Pancreas (tissue), 10 donors: ENCODE data around the gene SORCS2. TPM values are rescaled to one million over a fixed set of nuclear protein-coding genes. Genes with fewer than 3 reads are reported as not detected.

ENCODE experiments used
- ATAC-seq, 4 donors: fragments of 200-7000 bp; cut with Tn5 transposase; one replicate each; pipeline versions ENCODE4 v1.8.0 to v1.9.1; 2020; ENCODE audit warnings: mild to moderate bottlenecking in 4 of 4, moderate library complexity in 4 of 4
- DNase-seq, 6 donors: peaks; one replicate each; pipeline ENCODE4 v3.0.0-alpha.2; 2020
- FAIRE-seq: peaks from 2 replicates; lab custom pipeline; 2012; peaks lifted over from hg19 to GRCh38; lab: Jason Lieb, UNC
- H3K27ac ChIP-seq, 4 donors: fragments of 200-600 bp; sonication (generic); 1 replicate in 3 of 4; 2 replicates in 1 of 4; pipeline versions ENCODE4 v1.5.0 to v1.8.0; 2020
- H3K27me3 ChIP-seq, 4 donors: fragments of 200-600 bp; one replicate each; pipeline ENCODE4 v1.8.0; 2021
- H3K36me3 ChIP-seq, 3 donors: fragments of 200-600 bp; sonication (generic) in 1 of 3; one replicate each; pipeline versions ENCODE4 v1.5.0 to v1.8.0; 2020 to 2021
- H3K4me1 ChIP-seq, 3 donors: fragments of 200-600 bp; one replicate each; pipeline ENCODE4 v1.8.0; 2021
- H3K4me3 ChIP-seq, 4 donors: fragments of 200-600 bp; sonication (generic) in 2 of 4; one replicate each; pipeline versions ENCODE4 v1.5.0 to v1.8.0; 2020 to 2021
- H3K9me3 ChIP-seq, 4 donors: fragments of 200-600 bp; one replicate each; pipeline ENCODE4 v1.8.0; 2021
- WGBS, 2 donors: extraction: QIAGEN DNeasy Blood & Tissue Kit; methylation state at CpG; one replicate each; pipeline ENCODE4 v1.1.7; 2013; 5-methylcytosine and 5-hydroxymethylcytosine counted together
- intact Hi-C, 3 donors: fragments of 100-400 bp; cut with DNase I; formaldehyde crosslinking; loops; one replicate each; pipeline versions ENCODE4 v1.11.1 to v1.14.2; 2022
- polyA plus RNA-seq, 2 donors: library from polyadenylated mRNA; stranded (reverse); fragments of 200-250 nt; gene quantifications; one replicate each; pipeline ENCODE4 v1.2.3, GENCODE V29; 2013
- total RNA-seq, 6 donors: library from RNA; stranded (reverse); fragmentation: NEBNext Ultra II Directional in 4 of 6; extraction: Animal tissue kit (Norgen Biotek cat#: 25700) in 4 of 6; gene quantifications; one replicate each; pipeline versions ENCODE4 v1.2.1 to v1.2.4, GENCODE V29; 2021 to 2023
- TF ChIP-seq, protein P1 (sequence below), 4 donors: fragments of 200-600 bp; sonication (generic) in 3 of 4; IDR thresholded peaks; one replicate each; pipeline versions ENCODE4 v1.5.0 to v1.8.0; 2021; ENCODE audit warnings: antibody characterized with exemption in 4 of 4
- donor health status: healthy with polysubstance abuse.
- donor health status: DM: no; HTN: no; CAD: no; lungs with moderate emphysema.
- donor health status: DM: no; HTN: no; CAD: no.
- donor health status: control.
- donor health status: control.
- donor health status: Bipolar disorder and iron deficiency.
- donor health status: DM: yes; HTN: yes; CAD: no.
- donor health status: DM: no; HTN: no; CAD: no.
- donor health status: DM: no; HTN: no; CAD: no.
- donor health status: DM: yes; HTN: yes; CAD: no.

The SORCS2 gene
- total and polyA plus RNA-seq, 8 donors = 0.14 to 1.7 (median 0.42) TPM

DNA sequence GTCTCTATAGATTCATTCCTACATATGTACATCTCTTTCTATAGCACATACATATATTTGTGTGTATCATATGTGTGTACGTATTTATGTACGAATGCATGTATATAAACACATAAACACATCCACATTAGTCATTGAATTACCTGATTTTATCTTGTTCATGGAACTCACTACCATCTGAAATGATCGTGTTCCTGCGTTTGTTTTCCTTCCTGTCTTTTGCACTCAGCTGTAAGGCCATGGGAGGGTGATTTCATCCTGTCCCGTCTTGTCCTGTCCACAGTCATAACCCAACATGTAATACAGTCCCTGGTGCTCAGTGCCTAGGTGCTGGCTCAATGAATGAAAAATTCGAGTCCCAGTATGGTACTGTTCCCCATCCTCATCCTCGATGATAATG is 434.2 kb downstream of the SORCS2 start:
- Histone ChIP-seq H3K27ac (no peak overlapping the region), H3K9me3 (no peaks in the 10 kb centered on the region), H3K27me3 (no peaks in the 10 kb centered on the region), H3K4me1 (no peaks in the 10 kb centered on the region), H3K36me3 (no peaks in the 10 kb centered on the region), H3K4me3 (no peak overlapping the region)
- 57 to 66% methylated on average over 7 of the region's 7 CpGs for WGBS, 2 donors
- TF ChIP-seq, protein P1, sequence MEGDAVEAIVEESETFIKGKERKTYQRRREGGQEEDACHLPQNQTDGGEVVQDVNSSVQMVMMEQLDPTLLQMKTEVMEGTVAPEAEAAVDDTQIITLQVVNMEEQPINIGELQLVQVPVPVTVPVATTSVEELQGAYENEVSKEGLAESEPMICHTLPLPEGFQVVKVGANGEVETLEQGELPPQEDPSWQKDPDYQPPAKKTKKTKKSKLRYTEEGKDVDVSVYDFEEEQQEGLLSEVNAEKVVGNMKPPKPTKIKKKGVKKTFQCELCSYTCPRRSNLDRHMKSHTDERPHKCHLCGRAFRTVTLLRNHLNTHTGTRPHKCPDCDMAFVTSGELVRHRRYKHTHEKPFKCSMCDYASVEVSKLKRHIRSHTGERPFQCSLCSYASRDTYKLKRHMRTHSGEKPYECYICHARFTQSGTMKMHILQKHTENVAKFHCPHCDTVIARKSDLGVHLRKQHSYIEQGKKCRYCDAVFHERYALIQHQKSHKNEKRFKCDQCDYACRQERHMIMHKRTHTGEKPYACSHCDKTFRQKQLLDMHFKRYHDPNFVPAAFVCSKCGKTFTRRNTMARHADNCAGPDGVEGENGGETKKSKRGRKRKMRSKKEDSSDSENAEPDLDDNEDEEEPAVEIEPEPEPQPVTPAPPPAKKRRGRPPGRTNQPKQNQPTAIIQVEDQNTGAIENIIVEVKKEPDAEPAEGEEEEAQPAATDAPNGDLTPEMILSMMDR (IDR thresholded peaks at IDR 0.05) = no peak
- DNase-seq (no peak), ATAC-seq (no peak), FAIRE-seq (no peak)
- intact Hi-C loops = no loop called here

DNA sequence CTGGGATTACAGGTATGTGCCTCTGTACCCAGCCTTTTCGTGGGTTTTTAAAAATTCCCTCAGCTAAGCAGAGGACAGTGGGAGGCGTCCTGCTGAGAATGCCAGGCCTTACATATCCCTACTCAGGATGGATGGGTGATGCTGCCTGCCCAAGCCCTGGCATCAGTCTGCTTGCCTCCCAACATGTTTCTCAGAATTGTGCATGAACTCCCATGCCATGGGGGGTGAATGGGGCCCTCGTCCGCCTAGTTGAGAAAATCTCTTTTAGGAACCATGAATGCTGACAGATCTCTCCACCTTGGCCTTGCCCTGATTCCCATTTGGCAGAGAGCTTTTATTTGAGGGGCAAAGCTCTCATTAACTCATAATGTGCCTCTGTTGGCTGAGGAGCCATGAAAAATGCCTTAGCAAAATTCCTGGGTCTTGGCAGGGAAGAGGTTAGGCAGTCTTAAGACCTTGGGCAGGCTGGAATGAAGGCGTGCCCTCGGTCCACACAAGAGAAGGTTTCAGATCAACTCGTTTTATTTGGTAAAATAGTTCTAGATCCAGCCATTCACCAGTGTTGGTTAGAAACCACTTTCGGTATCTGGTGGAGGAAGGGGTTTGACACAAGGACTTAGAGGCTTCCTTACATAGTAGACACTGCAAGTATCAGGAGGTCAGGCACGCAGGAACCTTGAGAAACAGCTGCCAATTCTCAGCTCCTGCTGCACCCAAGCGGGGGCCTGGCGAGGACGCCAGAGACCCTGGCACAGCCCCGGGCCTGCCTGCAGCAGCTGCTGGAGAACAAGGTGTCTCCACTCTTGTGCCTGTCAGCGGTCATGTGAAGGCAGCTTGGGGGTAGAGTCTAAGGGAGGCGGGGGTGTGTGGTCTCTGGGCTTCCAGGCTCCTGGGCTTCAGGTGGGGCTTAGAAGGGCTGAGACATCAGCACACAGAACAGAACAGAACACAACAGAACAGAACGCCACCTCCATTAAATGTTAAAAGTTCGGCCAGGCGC is 435.2 kb downstream of the SORCS2 start:
- Histone ChIP-seq H3K27ac (no peak overlapping the region), H3K36me3 (no peaks in the 10 kb centered on the region), H3K4me1 (no peaks in the 10 kb centered on the region), H3K4me3 (no peak overlapping the region), H3K9me3 (no peaks in the 10 kb centered on the region), H3K27me3 (no peaks in the 10 kb centered on the region)
- ATAC-seq (no peak), FAIRE-seq (no peak), DNase-seq (no peak)
- WGBS, 2 donors = 66 to 72% methylated on average over 18 of the region's 18 CpGs
- intact Hi-C loops = no loop called here
- TF ChIP-seq, protein P1 (IDR thresholded peaks at IDR 0.05) = no peak

DNA sequence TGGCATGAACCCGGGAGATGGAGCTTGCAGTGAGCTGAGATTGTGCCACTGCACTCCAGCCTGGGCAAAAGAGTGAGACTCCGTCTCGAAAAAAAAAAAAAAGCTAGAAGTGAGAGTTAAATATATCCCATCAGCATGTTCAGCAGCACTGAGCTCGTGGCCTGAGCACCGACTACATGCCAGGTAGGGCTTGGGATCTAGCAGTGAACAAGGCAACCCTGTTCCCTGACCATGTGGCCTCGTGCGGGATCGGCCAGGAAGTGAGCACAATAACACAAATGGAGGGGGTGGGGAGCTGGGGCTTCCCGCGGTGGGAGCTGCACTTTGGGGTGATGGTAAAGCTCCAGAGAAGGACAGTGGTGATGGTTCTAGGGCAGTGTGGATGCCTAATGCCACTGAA is 436.1 kb downstream of the SORCS2 start:
- TF ChIP-seq, protein P1 (IDR thresholded peaks at IDR 0.05) = no peak
- WGBS, 2 donors = 45 to 48% methylated on average over 10 of the region's 10 CpGs
- FAIRE-seq = no peak
- no peaks in the 10 kb centered on the region for H3K9me3 ChIP-seq
- H3K27ac ChIP-seq = no peak overlapping the region
- no peaks in the 10 kb centered on the region for H3K4me1 ChIP-seq
- ATAC-seq = no peak
- H3K27me3 ChIP-seq = no peaks in the 10 kb centered on the region
- H3K4me3 ChIP-seq = no peak overlapping the region
- H3K36me3 ChIP-seq = no peaks in the 10 kb centered on the region
- intact Hi-C loops = no loop called here
- no peak for DNase-seq

DNA sequence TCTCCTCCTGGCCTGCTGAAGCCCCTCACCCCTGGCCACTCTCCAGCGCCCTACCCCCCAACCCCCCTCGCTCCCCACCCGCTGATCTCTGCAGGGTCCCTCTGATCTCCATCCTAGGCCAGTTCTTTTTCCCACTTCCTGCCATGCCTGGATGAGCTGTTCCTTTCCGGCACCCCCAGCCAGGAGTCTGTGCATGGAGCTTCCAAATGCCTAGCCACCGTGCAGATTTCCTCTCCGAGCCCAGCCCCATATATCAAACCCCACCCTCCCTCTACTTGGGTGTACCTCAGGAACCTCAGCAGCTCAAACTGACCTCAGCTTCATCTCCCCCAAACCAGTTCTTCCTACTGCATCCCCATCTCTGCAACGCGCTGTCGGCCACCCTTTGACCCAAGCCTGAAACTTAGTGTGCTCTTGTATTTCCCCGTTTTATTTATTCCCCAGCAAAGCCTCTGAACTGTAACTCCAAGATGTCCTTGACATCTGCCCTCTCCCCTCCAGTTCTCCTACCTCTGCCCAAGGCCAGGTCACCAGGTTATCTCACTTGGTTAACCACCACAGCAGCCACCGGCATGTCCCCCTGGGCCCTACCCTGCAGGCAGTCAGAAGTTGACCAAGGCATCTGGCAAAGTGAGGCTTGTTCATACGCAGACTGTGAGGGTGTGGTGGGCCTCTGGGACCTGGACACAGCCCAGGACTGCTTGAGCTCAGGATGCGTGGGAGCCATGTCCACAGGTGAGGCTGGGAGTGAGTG is 437.3 kb downstream of the SORCS2 start:
- intact Hi-C loops = no loop called here
- no peak for FAIRE-seq
- Histone ChIP-seq H3K27ac (no peak overlapping the region), H3K27me3 (no peaks in the 10 kb centered on the region), H3K36me3 (no peaks in the 10 kb centered on the region), H3K9me3 (no peaks in the 10 kb centered on the region), H3K4me3 (no peak overlapping the region), H3K4me1 (no peaks in the 10 kb centered on the region)
- TF ChIP-seq, protein P1 (IDR thresholded peaks at IDR 0.05) = no peak
- 80 to 85% methylated on average over 11 to 13 of the region's 13 CpGs for WGBS, 2 donors
- ATAC-seq = no peak
- peak in 1 of 6 donors; percentile 22 for DNase-seq
